Dedifferentiated amniotic fluid mesenchymal stem cell (primary cell): ENCODE measurements around the gene MAP2K1.

Source experiments
- DNase-seq: peaks from one replicate; pipeline ENCODE4 v3.0.0-alpha.2; 2016; ENCODE audit errors: extremely low spot score

MAP2K1 gene

GRCh38 chr15:66504563-66505429 is 118.1 kb downstream of the MAP2K1 start, which contains the start of the genes RPL4 and ZWILCH:
Gene RPL4 (minus strand): TSS chr15:66504855. CDS start chr15:66504790, 65 bp downstream.
Gene ZWILCH (plus strand): TSS chr15:66505326. CDS start chr15:66505339, 13 bp downstream.
- DNase-seq = peak; percentile 84

GRCh38 chr15:66505430-66505811 is 118.7 kb downstream of the MAP2K1 start:
- DNase-seq = peak; percentile 21

- no peak for DNase-seq
Measured at GRCh38 chr15:66505818-66506217, 119.1 kb downstream of the MAP2K1 start.

GRCh38 chr15:66508293-66508883 is 121.7 kb downstream of the MAP2K1 start:
- DNase-seq = no peak

GRCh38 chr15:66514586-66514985 is 127.9 kb downstream of the MAP2K1 start:
- DNase-seq = no peak

GRCh38 chr15:66515901-66516322 is 129.2 kb downstream of the MAP2K1 start:
- DNase-seq = no peak

GRCh38 chr15:66523926-66524325 is 137.2 kb downstream of the MAP2K1 start:
- DNase-seq = no peak

- DNase-seq = no peak
Measured at GRCh38 chr15:66524838-66525237, 138.1 kb downstream of the MAP2K1 start.

- DNase-seq = no peak
Measured at GRCh38 chr15:66535056-66535455, 148.3 kb downstream of the MAP2K1 start.
